Mesendoderm (in vitro differentiated cells): ENCODE data around the gene EGFLAM.

Source experiments
- DNase-seq: peaks from one replicate; pipeline ENCODE4 v3.0.0; 2013
- H2AK5ac ChIP-seq: 2 replicates; pipeline ENCODE4 v1.6.1; 2013; ENCODE audit warnings: low read length, inconsistent platforms
- H2BK120ac ChIP-seq: 2 replicates; pipeline ENCODE4 v1.6.1; 2013; ENCODE audit warnings: low read depth, mild to moderate bottlenecking, low read length, moderate library complexity, mixed read lengths
- H2BK15ac ChIP-seq: replicated peaks from 2 replicates; pipeline ENCODE4 v1.6.1; 2013; ENCODE audit warnings: low read depth, mild to moderate bottlenecking, moderate library complexity
- H2BK5ac ChIP-seq: 2 replicates; pipeline ENCODE4 v1.6.1; 2013; ENCODE audit warnings: low read length, inconsistent platforms
- H3K18ac ChIP-seq: 2 replicates; pipeline ENCODE4 v1.6.1; 2013; ENCODE audit warnings: mild to moderate bottlenecking, low read length, mixed read lengths
- H3K23ac ChIP-seq: one replicate; pipeline ENCODE4 v1.6.1; 2013; ENCODE audit warnings: low read length
- H3K27ac ChIP-seq: 2 replicates; pipeline ENCODE4 v1.5.1; 2013; ENCODE audit warnings: low read depth, mild to moderate bottlenecking, inconsistent platforms, low read length, moderate library complexity
- H3K27me3 ChIP-seq: 2 replicates; pipeline ENCODE4 v1.6.1; 2013; ENCODE audit warnings: low read length, control low read depth, mild to moderate bottlenecking, inconsistent platforms; ENCODE audit not compliant: insufficient read depth, poor library complexity
- H3K36me3 ChIP-seq: 2 replicates; pipeline ENCODE4 v1.6.1; 2013; ENCODE audit warnings: low read length, inconsistent platforms; ENCODE audit not compliant: control insufficient read depth, insufficient read depth
- H3K4ac ChIP-seq: one replicate; pipeline ENCODE4 v1.6.1; 2013; ENCODE audit warnings: low read depth, mild to moderate bottlenecking, low read length, moderate library complexity
- H3K4me1 ChIP-seq: 2 replicates; pipeline ENCODE4 v1.6.1; 2013; ENCODE audit warnings: low read depth, low read length, inconsistent platforms; ENCODE audit not compliant: control insufficient read depth
- H3K4me2 ChIP-seq: 2 replicates; pipeline ENCODE4 v1.6.1; 2013; ENCODE audit warnings: low read length
- H3K4me3 ChIP-seq: 2 replicates; pipeline ENCODE4 v1.5.1; 2013; ENCODE audit warnings: mild to moderate bottlenecking, low read length
- H3K56ac ChIP-seq: one replicate; pipeline ENCODE4 v1.6.1; 2013; ENCODE audit warnings: low read length
- H3K79me1 ChIP-seq: 2 replicates; pipeline ENCODE4 v1.6.1; 2013; ENCODE audit warnings: low read length, inconsistent platforms
- H3K79me2 ChIP-seq: 2 replicates; pipeline ENCODE4 v1.6.1; 2013; ENCODE audit warnings: mild to moderate bottlenecking, low read length; ENCODE audit not compliant: control insufficient read depth, insufficient read depth
- H3K9ac ChIP-seq: 2 replicates; pipeline ENCODE4 v1.6.1; 2013; ENCODE audit warnings: low read length, inconsistent platforms
- H4K5ac ChIP-seq: one replicate; pipeline ENCODE4 v1.6.1; 2013; ENCODE audit warnings: low read length
- H4K8ac ChIP-seq: one replicate; pipeline ENCODE4 v1.6.1; 2013; ENCODE audit warnings: low read depth, mild to moderate bottlenecking, control low read depth, low read length, moderate library complexity
- WGBS: extraction: QIAGEN DNeasy Blood & Tissue Kit; methylation state at CpG from one replicate; pipeline ENCODE4 v1.1.7; 2013; ENCODE audit warnings: low lambda C conversion rate, missing lambda C conversion rate; ENCODE audit not compliant: insufficient coverage; ENCODE audit errors: extremely low coverage; 5-methylcytosine and 5-hydroxymethylcytosine counted together

Gene EGFLAM

DNA sequence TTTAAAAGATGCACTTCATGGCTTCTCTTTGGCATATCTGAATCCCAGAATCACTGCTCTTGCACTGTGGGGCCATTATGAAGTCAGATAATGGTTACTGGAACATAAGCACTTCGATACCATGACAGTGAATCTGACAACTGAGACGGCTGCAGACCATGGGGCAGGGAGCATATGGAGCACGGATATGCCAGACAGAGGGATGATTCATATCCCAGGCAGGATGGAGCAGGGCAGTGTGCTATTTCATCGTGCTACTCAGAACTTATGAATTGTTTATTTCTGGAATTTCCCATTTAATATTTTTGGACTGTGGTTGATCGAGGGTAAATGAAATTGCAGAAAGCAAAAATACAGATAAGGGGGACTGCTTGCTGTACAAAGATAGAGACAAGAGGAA, 145.0 kb downstream of the EGFLAM start:
- no peak for DNase-seq
- no peaks in the 10 kb centered on the region for H3K36me3 ChIP-seq
- H3K27ac ChIP-seq = no peak overlapping the region
- H3K79me1 ChIP-seq = no peaks in the 10 kb centered on the region
- no peak overlapping the region for H3K4ac ChIP-seq
- H4K8ac ChIP-seq = no peak overlapping the region
- H4K5ac ChIP-seq = no peak overlapping the region
- H3K27me3 ChIP-seq = no peaks in the 10 kb centered on the region
- no peak overlapping the region for H2BK5ac ChIP-seq
- H3K79me2 ChIP-seq = no peaks in the 10 kb centered on the region
- no peak overlapping the region for H2BK120ac ChIP-seq
- H3K4me1 ChIP-seq = no peaks in the 10 kb centered on the region
- no peak overlapping the region for H2AK5ac ChIP-seq
- no peak overlapping the region for H3K18ac ChIP-seq
- H2BK15ac ChIP-seq = no peak overlapping the region
- H3K56ac ChIP-seq = no peak overlapping the region
- H3K4me2 ChIP-seq = no peak overlapping the region
- WGBS = no CpG with 5 or more reads among the region's 5 CpGs
- no peak overlapping the region for H3K23ac ChIP-seq
- H3K9ac ChIP-seq = no peak overlapping the region
- H3K4me3 ChIP-seq = no peak overlapping the region

DNA sequence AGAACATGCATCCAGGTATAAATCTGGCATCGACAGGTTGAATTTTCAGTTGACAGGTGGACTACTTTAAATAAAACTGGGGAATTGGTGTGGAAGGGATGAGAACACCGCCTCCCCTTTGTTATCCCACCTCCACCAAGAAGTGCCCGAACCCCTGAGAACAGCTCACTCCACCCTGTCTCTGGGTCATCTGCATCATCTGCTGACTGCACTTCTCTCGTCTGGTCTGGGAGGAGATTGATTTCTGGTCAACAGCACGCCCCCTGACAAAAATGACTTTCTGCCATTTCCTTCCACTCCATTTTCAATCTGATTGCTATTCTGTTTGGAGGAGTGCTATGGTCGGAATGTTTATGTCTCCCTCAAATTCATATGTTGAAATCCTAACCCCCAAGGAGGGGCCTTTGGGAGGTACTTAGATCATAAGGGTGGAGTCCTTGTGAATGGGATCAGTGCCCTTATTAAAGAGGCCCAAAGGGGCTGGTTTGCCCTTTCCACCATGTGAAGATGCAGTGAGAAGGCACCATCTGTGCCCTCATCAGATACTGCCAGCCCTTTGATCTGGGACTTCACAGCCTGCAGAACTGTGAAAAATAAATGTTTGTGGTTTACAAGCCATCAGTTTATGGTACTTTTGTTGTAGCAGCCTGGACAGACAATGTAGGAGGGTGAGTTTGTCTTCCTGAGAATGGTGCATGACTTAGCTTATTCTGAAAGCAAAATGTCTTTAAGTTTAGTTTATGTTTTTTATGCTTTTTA, 145.7 kb downstream of the EGFLAM start:
- Histone ChIP-seq H3K79me2 (no peaks in the 10 kb centered on the region), H3K4me2 (no peak overlapping the region), H3K18ac (no peak overlapping the region), H3K4ac (no peak overlapping the region), H3K4me1 (no peaks in the 10 kb centered on the region), H4K8ac (no peak overlapping the region), H3K27ac (no peak overlapping the region), H3K79me1 (no peaks in the 10 kb centered on the region), H2AK5ac (no peak overlapping the region), H3K36me3 (no peaks in the 10 kb centered on the region), H3K23ac (no peak overlapping the region), H2BK120ac (no peak overlapping the region), H3K4me3 (no peak overlapping the region), H3K27me3 (no peaks in the 10 kb centered on the region), H3K56ac (no peak overlapping the region), H2BK5ac (no peak overlapping the region), H2BK15ac (no peak overlapping the region), H4K5ac (no peak overlapping the region), H3K9ac (no peak overlapping the region)
- no peak for DNase-seq
- WGBS = no CpG with 5 or more reads among the region's 6 CpGs

DNA sequence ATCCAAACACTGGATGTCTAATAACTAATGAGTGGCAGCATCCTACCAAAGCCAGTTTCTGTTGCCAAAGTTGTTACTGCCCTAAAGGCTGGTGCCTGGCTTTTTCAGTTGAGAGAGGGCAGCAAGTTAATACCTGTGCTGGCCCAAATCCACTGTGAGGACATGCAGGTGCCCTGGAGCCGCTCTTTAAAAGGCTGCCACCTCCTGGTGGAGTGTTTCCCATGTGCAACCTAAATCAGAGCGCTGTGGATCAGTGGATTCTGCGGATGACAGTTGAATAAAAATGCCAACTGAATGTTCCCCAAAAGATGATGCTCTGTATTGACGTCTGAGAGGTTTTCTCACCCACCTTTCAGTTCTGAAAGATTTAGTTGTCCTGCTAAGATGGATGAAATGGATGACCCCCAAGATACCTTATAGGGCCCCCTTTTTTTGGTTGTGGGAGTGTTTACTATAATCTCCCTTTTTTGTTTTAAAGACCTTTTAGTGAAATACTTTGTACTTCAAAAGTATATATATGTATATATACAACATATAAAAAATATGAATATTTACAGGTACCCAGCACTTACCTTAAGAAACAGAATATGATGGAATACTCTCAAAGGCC, 146.4 kb downstream of the EGFLAM start:
- Histone ChIP-seq H2BK15ac (no peak overlapping the region), H3K4me2 (no peak overlapping the region), H3K9ac (no peak overlapping the region), H3K79me2 (no peaks in the 10 kb centered on the region), H2BK120ac (no peak overlapping the region), H3K23ac (no peak overlapping the region), H3K18ac (no peak overlapping the region), H3K56ac (no peak overlapping the region), H3K27me3 (no peaks in the 10 kb centered on the region), H3K4me3 (no peak overlapping the region), H3K27ac (no peak overlapping the region), H4K5ac (no peak overlapping the region), H3K4ac (no peak overlapping the region), H2AK5ac (no peak overlapping the region), H3K79me1 (no peaks in the 10 kb centered on the region), H3K36me3 (no peaks in the 10 kb centered on the region), H2BK5ac (no peak overlapping the region), H3K4me1 (no peaks in the 10 kb centered on the region), H4K8ac (no peak overlapping the region)
- WGBS = no CpG with 5 or more reads among the region's 4 CpGs
- peak; percentile 72 for DNase-seq

DNA sequence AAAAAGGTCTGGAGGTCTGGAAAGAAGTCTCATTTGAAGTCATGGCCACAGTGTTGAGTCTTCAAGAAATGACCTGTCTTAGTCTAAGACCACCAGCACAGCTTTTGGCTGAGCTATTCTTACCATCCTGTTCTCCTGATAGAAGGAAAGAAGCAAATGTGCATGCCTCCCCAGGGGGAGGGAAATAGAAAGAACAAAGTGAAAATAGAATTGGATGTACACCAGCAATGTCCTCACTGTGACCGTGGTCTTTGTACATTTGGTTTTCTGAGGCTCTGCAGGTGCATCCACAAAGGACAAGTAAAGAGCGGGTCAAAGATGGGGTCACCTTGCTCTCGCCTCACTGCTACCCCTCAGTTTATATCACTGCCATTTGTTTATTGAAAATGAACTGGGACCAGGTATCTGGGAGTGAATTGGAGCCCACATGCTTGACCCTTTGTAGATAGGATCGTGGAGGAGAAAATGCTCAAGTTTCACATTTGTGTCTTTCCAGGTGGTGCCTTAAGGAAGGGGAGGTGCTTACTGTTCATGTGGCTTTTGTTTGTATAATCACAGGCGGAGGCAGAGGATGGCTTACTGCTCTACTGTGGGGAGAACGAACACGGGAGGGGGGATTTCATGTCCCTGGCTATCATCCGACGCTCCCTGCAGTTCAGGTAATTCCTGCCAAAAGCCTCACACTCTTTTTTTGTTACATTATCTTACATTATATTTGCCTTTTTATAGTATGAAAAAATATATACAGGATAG, 150.3 kb downstream of the EGFLAM start:
- H3K4me1 ChIP-seq = no peaks in the 10 kb centered on the region
- no peak for DNase-seq

DNA sequence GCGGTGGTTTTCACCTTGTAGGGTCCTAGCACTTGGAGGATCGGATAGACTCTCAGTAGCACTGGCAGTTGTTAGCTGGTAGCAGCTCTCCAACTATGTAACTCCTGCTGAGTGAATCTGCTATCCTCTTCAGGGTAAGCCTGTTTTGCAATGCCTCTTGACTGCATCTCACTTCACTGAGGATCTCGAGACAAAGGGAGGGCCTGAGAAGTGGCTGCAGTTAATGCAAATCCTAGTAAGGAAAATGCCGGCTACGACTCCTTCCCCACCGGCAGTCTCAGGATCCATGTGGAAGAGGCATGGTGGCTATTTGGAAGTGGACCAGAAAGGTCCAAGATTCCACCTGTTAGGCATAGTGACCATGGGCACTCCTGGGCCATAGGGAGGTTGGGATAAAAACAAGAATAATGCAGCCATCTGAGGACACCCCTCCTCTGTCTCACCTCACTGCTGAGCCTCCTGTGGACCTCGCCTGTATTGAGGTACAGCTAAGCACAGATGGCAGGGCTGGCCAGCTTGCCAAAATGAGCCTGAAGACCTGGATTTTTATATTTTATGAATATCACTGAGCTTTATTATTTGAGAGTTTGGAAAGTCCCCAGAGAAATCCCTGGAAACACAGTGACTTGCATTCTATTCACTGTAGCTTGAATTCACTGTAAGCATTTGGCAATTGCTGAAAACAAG, 152.1 kb downstream of the EGFLAM start:
- H3K56ac ChIP-seq = no peak overlapping the region
- no peak overlapping the region for H3K4me2 ChIP-seq
- no peak overlapping the region for H3K4me3 ChIP-seq
- H2BK5ac ChIP-seq = no peak overlapping the region
- peak; percentile 39 for DNase-seq
- H3K27ac ChIP-seq = no peak overlapping the region
- no peak overlapping the region for H2BK15ac ChIP-seq
- H2AK5ac ChIP-seq = no peak overlapping the region
- no peak overlapping the region for H4K5ac ChIP-seq
- H3K4me1 ChIP-seq = no peaks in the 10 kb centered on the region
- WGBS = no CpG with 5 or more reads among the region's 7 CpGs
- no peak overlapping the region for H3K18ac ChIP-seq
- H3K23ac ChIP-seq = no peak overlapping the region
- no peak overlapping the region for H3K9ac ChIP-seq
- no peaks in the 10 kb centered on the region for H3K79me2 ChIP-seq
- no peaks in the 10 kb centered on the region for H3K36me3 ChIP-seq
- H3K27me3 ChIP-seq = no peaks in the 10 kb centered on the region
- no peak overlapping the region for H2BK120ac ChIP-seq
- no peaks in the 10 kb centered on the region for H3K79me1 ChIP-seq
- H3K4ac ChIP-seq = no peak overlapping the region
- H4K8ac ChIP-seq = no peak overlapping the region

More for the DNA sequence above, 150.3 kb downstream of the EGFLAM start:
- Histone ChIP-seq H3K79me1 (no peaks in the 10 kb centered on the region), H3K36me3 (no peaks in the 10 kb centered on the region), H3K27me3 (no peaks in the 10 kb centered on the region), H3K56ac (no peak overlapping the region), H3K4ac (no peak overlapping the region), H2BK15ac (no peak overlapping the region), H3K79me2 (no peaks in the 10 kb centered on the region), H4K5ac (no peak overlapping the region), H3K9ac (no peak overlapping the region), H3K18ac (no peak overlapping the region), H2BK120ac (no peak overlapping the region), H2AK5ac (no peak overlapping the region), H4K8ac (no peak overlapping the region), H3K4me3 (no peak overlapping the region), H3K23ac (no peak overlapping the region), H3K4me2 (no peak overlapping the region), H3K27ac (no peak overlapping the region), H2BK5ac (no peak overlapping the region)
- no CpG with 5 or more reads among the region's 9 CpGs for WGBS
